Epithelial cell of esophagus (primary cell): ENCODE data around the gene POLR1A.
A peak's percentile ranks its signal among the peaks of the same experiment; 100 is the strongest.

Experiments
- DNase-seq: peaks from one replicate; pipeline ENCODE4 v3.0.0; 2010; ENCODE audit warnings: low read depth
- H3K4me3 ChIP-seq: 2 replicates; pipeline ENCODE4 v1.5.1; 2011; ENCODE audit warnings: mild to moderate bottlenecking, low read length, control low read depth
- TF ChIP-seq, protein P1 (sequence below): IDR thresholded peaks from 2 replicates; pipeline ENCODE4 v1.5.1; 2011; ENCODE audit warnings: low read depth, mild to moderate bottlenecking, low read length, control low read depth, inconsistent platforms; ENCODE audit not compliant: insufficient read depth; ENCODE audit errors: missing control alignments

POLR1A gene

DNA sequence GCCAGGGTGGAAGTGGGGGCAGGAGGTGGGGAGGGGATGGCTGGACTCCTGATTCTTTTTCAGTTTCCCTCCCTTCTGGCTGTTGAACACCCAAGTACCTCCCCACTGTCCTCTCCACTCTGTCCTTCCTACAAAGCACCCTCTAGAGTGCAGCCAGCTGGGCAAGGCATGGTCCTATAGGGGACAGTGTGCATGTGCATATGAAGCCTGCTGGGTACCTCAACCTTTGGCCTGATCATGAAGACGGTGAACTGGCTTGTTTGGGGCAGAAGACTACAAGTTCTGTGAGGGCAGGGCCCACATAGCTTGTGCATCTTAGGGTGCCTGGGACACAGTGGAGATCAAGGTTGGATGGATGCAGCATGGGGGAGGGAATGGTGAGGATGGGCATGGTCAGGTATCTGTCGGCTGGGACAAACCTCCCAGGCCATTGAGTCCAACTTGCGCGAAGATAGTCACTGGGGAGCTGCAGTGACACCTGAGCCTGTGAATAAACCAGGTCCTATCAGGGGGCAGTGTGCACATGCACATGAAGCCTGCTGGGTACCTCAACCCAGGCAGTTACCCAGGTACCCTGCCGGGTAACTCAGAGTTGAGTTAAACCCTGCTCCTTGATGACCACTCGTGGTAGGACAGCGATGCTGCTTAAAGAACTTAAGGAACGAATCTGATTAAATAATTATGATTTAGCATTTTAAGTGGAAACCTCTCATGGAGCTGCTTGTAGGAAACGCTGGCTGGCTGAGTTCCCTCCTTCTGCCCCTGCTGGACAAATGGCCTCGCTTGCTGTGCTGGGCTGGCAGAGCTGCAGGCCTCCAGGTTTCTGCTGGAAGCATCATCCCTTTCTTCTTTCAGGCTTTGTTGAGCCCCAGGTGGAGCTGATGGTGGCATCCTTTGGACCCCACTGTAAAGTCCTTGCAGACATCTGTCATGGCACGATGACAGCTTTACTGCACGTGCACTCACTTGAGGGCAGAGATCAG, 84.0 kb downstream of the POLR1A start:
- no peak overlapping the region for H3K4me3 ChIP-seq
- DNase-seq: no peak
- TF ChIP-seq, protein P1, sequence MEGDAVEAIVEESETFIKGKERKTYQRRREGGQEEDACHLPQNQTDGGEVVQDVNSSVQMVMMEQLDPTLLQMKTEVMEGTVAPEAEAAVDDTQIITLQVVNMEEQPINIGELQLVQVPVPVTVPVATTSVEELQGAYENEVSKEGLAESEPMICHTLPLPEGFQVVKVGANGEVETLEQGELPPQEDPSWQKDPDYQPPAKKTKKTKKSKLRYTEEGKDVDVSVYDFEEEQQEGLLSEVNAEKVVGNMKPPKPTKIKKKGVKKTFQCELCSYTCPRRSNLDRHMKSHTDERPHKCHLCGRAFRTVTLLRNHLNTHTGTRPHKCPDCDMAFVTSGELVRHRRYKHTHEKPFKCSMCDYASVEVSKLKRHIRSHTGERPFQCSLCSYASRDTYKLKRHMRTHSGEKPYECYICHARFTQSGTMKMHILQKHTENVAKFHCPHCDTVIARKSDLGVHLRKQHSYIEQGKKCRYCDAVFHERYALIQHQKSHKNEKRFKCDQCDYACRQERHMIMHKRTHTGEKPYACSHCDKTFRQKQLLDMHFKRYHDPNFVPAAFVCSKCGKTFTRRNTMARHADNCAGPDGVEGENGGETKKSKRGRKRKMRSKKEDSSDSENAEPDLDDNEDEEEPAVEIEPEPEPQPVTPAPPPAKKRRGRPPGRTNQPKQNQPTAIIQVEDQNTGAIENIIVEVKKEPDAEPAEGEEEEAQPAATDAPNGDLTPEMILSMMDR: no peak

DNA sequence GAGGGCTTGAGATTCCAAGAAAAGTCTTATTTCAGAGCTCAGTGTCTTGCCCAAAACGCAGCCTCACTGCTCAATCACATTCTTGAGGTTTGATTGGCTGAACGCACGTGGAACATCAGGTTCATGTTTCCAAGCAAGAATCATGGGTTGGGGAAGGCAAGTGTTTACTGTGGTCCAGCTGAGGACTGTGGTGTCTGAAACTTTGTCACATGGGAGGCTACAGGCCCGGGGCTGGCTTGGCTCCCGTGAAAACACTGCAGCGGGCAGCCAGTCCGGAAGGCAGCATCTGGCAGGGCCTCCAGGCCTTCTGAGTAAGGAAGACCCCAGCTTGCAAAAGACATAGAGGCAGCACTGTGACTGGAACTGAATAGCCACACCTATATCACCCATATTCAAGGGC, 84.7 kb downstream of the POLR1A start:
- no peak for DNase-seq
- TF ChIP-seq, protein P1: no peak
- H3K4me3 ChIP-seq: no peak overlapping the region

DNA sequence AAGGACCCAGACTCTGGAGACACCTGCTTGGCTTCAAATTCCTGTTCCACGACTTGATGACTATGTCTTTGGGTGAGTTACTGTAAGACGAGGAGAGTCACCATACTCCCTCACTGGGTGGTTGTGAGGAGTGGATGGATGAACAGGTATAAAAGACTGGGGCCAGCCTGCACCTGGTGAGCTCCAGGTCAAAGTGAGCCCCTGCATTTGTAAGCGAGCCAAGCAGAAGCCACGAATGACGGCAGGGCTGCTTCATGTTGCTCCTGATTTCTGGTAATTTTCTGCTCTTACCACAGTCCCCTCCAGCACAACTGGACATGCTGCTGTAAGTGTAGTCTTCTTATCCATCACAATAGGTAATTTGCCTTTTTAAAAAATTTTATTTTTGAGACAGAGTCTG, 86.6 kb downstream of the POLR1A start:
- DNase-seq: peak; percentile 42
- TF ChIP-seq, protein P1: no peak
- H3K4me3 ChIP-seq: no peak overlapping the region

DNA sequence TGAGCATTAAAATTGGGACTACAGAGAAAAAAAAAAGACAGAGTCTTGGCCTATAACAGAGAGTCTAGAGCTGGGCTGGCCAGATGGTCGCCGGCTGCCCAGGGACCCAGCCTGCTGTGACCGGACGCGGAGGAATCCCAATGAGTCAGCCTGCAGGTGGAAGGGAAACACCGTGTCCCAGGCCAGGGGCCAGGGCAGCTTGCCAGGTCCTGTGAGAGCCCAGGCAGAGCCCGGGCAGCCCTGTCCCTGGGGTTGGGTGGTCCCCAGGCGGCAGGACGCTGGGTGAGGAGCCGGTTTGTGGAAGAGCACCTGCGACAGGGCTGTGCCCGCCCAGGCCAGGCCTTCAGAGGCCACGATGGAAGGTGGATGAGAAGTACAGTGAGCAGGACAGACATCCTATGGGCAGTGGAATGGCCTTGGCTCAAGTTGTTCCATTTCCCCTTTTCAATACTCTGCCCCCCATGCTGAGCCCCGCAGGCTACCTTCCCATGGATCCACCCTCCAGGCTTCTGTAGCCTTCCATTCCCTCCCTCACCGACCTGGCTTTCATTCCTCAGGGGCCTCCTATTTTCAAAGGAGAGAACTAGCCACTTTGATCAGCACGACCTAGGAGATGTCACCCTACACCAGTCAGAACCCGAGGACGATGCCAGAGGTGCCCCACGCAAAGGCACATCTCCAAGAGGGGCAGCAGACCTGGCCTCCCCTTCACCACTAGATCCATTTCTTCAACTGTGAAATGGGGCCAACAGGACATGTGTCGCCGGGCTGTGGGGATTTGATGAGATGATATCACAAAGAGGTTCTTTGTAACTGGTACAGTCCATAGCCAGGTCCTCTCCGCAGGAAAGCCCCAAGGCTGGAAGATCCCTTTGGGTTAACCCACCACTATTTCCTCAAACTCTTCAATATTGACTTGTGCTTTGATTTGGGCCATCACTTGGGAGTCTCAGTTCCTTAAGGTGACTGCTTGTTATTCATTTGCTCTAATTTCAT, 87.5 kb downstream of the POLR1A start:
- TF ChIP-seq, protein P1: no peak
- no peak overlapping the region for H3K4me3 ChIP-seq
- peak; percentile 41 for DNase-seq

DNA sequence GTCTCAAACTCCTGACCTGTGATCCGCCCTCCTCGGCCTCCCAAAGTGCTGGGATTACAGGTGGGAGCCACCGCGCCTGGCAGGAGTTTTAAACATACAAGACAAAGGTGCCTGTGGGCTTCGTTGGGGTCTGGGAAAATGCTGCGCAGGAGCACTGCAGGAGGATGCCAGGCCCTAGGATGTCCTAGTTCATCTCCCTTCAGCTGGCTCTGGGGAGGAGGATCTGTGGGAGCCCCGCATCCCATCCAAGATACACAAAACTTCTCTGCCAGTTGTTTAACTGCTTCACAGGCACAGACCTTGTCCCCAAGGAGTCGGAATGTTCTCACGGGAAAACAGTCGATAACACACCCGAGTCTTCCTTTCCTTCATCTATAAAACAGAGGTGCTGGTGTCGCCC, 89.1 kb downstream of the POLR1A start:
- TF ChIP-seq, protein P1: no peak
- H3K4me3 ChIP-seq: no peak overlapping the region
- DNase-seq: no peak

DNA sequence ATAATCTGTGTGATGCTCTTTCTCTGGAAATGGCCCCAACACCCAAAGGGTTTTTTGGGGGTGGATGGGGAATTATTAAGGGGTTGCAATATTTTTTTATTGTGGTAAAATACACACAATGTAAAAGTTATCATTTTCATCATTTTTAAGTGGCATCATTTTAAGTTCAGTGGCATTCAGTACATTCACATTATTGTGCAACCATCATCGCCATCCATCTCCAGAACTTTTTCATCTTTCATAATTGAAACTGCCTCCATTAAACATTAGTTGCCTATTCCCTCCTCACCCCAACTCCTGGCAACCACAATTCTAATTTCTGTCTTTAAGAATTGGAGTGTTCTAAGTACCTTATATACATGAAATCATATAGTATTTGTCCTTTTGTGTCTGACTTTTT, 90.0 kb downstream of the POLR1A start:
- no peak for DNase-seq
- TF ChIP-seq, protein P1: no peak
- no peak overlapping the region for H3K4me3 ChIP-seq
